ENCODE data around the gene RGS7BP.

RGS7BP gene

GRCh38 chr5:64585646-64586045 is 79.8 kb downstream of the RGS7BP start:
- no peaks in the 10 kb centered on the region for H3K9me3 ChIP-seq (replicated peaks; ENCODE audit: insufficient read depth, low read length)
- H3K4me2 ChIP-seq (ENCODE audit: low read depth, low read length): no peak overlapping the region
- no peaks in the 10 kb centered on the region for H3K4me1 ChIP-seq (ENCODE audit: low read length)
- DNase-seq: no peak
- no peaks in the 10 kb centered on the region for H3K36me3 ChIP-seq (replicated peaks; ENCODE audit: insufficient read depth, low read length)
- no peak overlapping the region for H2AFZ ChIP-seq (ENCODE audit: low read length)
- no peaks in the 10 kb centered on the region for H3K27me3 ChIP-seq (replicated peaks; ENCODE audit: insufficient read depth, low read length)
- TF ChIP-seq EZH2phosphoT487 (IDR thresholded peaks at IDR 0.05; ENCODE audit: low read length): no peak
- TF ChIP-seq CTCF (IDR thresholded peaks at IDR 0.05; ENCODE audit: low read length): no peak
- no peak overlapping the region for H3K9ac ChIP-seq (ENCODE audit: low read length)
- H3F3A ChIP-seq (ENCODE audit: insufficient read depth, low read length): no peaks in the 10 kb centered on the region
- no peak overlapping the region for H3K27ac ChIP-seq (ENCODE audit: low read length)
- H4K20me1 ChIP-seq (ENCODE audit: insufficient read depth, low read length): no peaks in the 10 kb centered on the region
- H3K9me2 ChIP-seq (replicated peaks; ENCODE audit: insufficient read depth, low read length): no peaks in the 10 kb centered on the region
- H3K79me2 ChIP-seq (ENCODE audit: low read length): no peaks in the 10 kb centered on the region
- no peak overlapping the region for H3K4me3 ChIP-seq (ENCODE audit: low read length)

DNA sequence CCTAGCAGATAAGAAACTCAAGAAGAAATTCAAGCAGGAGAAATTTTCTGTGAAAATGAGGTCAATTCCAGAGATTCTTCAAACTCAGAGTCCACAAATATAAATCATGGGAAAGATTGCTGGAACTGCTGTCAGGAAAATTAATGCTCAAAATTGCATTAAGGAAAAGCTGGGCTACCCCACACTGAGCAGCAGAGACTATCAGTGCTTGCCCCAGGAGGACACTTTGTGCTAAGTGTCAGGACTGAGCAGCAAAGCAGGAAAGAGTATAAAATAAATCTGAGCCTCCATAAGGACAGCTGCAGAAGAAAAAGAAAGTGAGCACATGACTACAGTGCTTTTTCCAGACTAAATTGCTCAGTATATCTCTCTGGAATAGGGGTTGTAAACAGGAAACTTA is 81.6 kb downstream of the RGS7BP start:
- no peak overlapping the region for H3K4me3 ChIP-seq (ENCODE audit: low read length)
- H4K20me1 ChIP-seq (ENCODE audit: insufficient read depth, low read length): no peaks in the 10 kb centered on the region
- H3K27ac ChIP-seq (ENCODE audit: low read length): no peak overlapping the region
- H3K36me3 ChIP-seq (replicated peaks; ENCODE audit: insufficient read depth, low read length): no peaks in the 10 kb centered on the region
- no peaks in the 10 kb centered on the region for H3K4me1 ChIP-seq (ENCODE audit: low read length)
- no peak for TF ChIP-seq EZH2 (optimal IDR thresholded peaks at IDR 0.05; ENCODE audit: low read depth, low read length)
- TF ChIP-seq CTCF (IDR thresholded peaks at IDR 0.05; ENCODE audit: low read length): no peak
- no peak for TF ChIP-seq EZH2phosphoT487 (IDR thresholded peaks at IDR 0.05; ENCODE audit: low read length)
- H3K79me2 ChIP-seq (ENCODE audit: low read length): no peaks in the 10 kb centered on the region
- no peaks in the 10 kb centered on the region for H3F3A ChIP-seq (ENCODE audit: insufficient read depth, low read length)
- no peaks in the 10 kb centered on the region for H3K9me2 ChIP-seq (replicated peaks; ENCODE audit: insufficient read depth, low read length)
- H3K9ac ChIP-seq (ENCODE audit: low read length): no peak overlapping the region
- H2AFZ ChIP-seq (ENCODE audit: low read length): no peak overlapping the region
- no peak overlapping the region for H3K4me2 ChIP-seq (ENCODE audit: low read depth, low read length)
- no peaks in the 10 kb centered on the region for H3K9me3 ChIP-seq (replicated peaks; ENCODE audit: insufficient read depth, low read length)
- no peaks in the 10 kb centered on the region for H3K27me3 ChIP-seq (replicated peaks; ENCODE audit: insufficient read depth, low read length)
- no peak for DNase-seq

DNA sequence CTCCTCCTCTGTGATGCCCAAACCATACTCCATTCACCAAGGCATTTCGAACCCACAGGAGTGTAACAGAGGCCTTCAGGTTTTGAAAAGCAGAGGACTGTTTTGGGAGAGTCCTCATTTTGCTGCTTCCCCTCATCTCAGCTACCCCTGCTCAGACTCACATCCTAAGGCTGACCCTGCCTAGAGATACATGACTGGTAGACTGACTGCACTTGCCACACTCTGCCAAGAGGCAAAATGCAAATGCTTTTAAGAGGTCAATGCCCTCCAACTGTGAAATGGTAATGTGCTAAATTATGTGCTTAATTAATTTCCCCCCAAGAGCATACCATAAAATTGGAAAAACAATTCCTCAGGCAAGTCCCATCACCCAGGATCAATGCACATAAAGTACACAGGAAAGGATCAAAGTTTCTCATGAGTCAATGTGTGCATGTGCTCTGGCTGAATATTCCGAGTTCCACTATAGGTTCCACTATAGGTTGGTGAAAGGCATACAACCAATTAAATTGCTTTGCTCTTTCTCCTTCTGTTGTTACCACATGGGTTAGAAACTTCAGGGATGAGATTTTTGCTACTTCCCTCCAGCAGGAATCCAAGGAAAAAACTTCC is 87.0 kb downstream of the RGS7BP start:
- H3K4me1 ChIP-seq (ENCODE audit: low read length): no peaks in the 10 kb centered on the region
- no peak for DNase-seq

DNA sequence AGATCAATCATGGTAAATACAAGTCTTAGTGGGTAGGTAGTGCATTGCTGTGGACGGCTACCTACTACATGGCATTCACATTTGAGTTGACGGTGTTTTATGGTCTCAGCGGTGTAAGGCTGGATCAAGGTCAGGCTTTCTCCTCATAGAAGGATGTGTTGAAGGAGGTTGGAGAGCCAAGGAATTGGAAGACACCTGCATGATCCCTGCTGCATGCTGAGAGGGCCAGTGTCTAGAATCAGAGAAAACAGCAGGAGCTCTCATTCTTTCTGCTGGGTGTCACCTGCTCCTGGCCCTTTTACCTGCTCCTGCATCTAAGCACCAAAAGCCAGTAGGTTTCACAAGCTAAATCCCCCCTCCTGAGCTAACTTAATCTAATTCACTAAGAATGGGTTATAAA is 88.2 kb downstream of the RGS7BP start:
- no peak overlapping the region for H3K27ac ChIP-seq (ENCODE audit: low read length)
- H3K27me3 ChIP-seq (replicated peaks; ENCODE audit: insufficient read depth, low read length): no peaks in the 10 kb centered on the region
- no peak for DNase-seq
- no peaks in the 10 kb centered on the region for H3K9me3 ChIP-seq (replicated peaks; ENCODE audit: insufficient read depth, low read length)
- H2AFZ ChIP-seq (ENCODE audit: low read length): no peak overlapping the region
- H3K79me2 ChIP-seq (ENCODE audit: low read length): no peaks in the 10 kb centered on the region
- no peak overlapping the region for H3K4me2 ChIP-seq (ENCODE audit: low read depth, low read length)
- H3F3A ChIP-seq (ENCODE audit: insufficient read depth, low read length): no peaks in the 10 kb centered on the region
- no peak overlapping the region for H3K4me3 ChIP-seq (ENCODE audit: low read length)
- H4K20me1 ChIP-seq (ENCODE audit: insufficient read depth, low read length): no peaks in the 10 kb centered on the region
- no peaks in the 10 kb centered on the region for H3K36me3 ChIP-seq (replicated peaks; ENCODE audit: insufficient read depth, low read length)
- no peaks in the 10 kb centered on the region for H3K4me1 ChIP-seq (ENCODE audit: low read length)
- TF ChIP-seq CTCF (IDR thresholded peaks at IDR 0.05; ENCODE audit: low read length): no peak
- TF ChIP-seq EZH2phosphoT487 (IDR thresholded peaks at IDR 0.05; ENCODE audit: low read length): no peak
- no peak for TF ChIP-seq EZH2 (optimal IDR thresholded peaks at IDR 0.05; ENCODE audit: low read depth, low read length)
- H3K9ac ChIP-seq (ENCODE audit: low read length): no peak overlapping the region
- no peaks in the 10 kb centered on the region for H3K9me2 ChIP-seq (replicated peaks; ENCODE audit: insufficient read depth, low read length)

More for the DNA sequence above, 87.0 kb downstream of the RGS7BP start:
- Histone ChIP-seq H3K27ac (ENCODE audit: low read length) (no peak overlapping the region), H3K4me2 (ENCODE audit: low read depth, low read length) (no peak overlapping the region), H3K9me2 (replicated peaks; ENCODE audit: insufficient read depth, low read length) (no peaks in the 10 kb centered on the region), H3K36me3 (replicated peaks; ENCODE audit: insufficient read depth, low read length) (no peaks in the 10 kb centered on the region), H3K79me2 (ENCODE audit: low read length) (no peaks in the 10 kb centered on the region), H3K9me3 (replicated peaks; ENCODE audit: insufficient read depth, low read length) (no peaks in the 10 kb centered on the region), H2AFZ (ENCODE audit: low read length) (no peak overlapping the region), H4K20me1 (ENCODE audit: insufficient read depth, low read length) (no peaks in the 10 kb centered on the region), H3F3A (ENCODE audit: insufficient read depth, low read length) (no peaks in the 10 kb centered on the region), H3K9ac (ENCODE audit: low read length) (no peak overlapping the region), H3K27me3 (replicated peaks; ENCODE audit: insufficient read depth, low read length) (no peaks in the 10 kb centered on the region), H3K4me3 (ENCODE audit: low read length) (no peak overlapping the region)
- no peak for TF ChIP-seq EZH2 (optimal IDR thresholded peaks at IDR 0.05; ENCODE audit: low read depth, low read length)

Data from MM.1S (cell line).